HG03025 (cell line): ENCODE data around the gene PTPN22.

Experiments
- ATAC-seq: cut with Tn5 transposase; IDR thresholded peaks from one replicate; pipeline ENCODE4 v1.9.1; 2021; ENCODE audit warnings: mild to moderate bottlenecking, moderate library complexity; ENCODE audit not compliant: unreplicated experiment, low FRiP score

The PTPN22 gene

DNA sequence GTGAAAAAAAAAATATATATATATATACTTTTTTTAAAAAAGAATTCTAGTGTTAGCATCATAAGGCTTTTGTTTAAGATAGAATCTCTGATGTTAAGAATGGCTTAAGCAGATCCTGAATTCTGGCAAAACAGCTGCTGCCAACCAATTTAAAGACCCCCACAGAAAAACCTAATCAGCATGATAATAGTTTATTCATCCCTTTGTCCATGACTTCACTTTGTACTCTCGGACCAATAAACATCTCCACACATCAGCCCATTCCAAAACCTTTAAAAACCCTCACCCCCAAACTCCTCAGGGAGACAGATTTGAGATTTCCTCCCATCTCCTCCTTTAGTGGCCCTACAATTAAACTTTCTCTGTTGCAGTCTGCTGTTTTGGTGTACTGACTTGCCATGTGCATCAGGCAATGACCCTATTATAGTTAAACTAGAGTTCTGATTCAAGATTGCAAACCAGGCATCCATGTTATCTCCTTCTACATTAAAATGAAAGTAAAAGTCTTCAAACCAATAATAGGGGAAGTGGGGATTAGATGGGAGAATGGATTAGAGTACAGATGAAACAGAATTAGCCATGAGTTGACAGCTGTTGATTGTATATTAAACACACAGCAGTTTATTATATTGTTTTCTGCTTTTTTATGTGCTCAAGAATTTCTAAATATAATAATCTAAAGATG, 102.5 kb downstream of the PTPN22 start:
- ATAC-seq: no peak

DNA sequence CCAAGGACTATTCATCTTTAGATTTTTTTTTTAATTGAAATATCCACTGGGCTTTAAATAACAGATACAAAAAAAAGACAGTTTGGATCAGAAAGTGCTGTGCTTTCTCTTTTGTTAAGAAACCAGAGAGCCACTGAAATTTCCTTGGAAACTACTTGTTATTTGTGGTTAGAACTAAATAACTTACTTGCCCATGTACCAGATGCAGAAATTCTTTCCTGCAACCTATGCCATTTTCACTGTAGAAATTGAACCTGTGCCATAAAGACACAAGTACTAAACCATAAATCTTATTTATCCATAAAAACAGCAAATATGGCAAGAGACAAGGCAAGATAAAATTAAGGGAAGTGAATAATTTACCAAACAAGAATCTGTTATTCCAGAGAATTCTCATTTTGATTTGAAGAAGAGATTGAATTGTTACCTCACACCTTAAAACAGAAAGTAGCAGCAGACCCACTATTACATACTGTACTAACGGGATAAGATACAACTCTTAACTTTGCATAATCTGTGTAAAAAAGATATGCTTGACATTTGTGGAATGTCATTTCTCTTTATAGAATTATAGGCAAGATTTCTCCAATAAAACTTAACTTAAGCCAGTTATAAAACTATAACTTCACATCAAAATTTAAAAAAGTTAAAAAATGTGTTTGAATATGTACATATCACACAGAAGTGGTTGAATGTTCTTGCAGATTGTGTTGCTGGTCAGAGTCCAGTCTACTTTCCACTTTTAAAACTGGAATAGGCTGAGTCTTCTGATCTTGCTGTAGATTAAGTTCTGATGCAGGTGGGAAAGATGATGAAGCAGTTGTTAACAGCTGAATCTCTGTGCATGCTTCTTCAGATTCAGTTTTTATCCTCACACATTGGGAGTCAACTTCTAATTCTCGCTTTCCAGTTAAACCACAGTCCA, 105.9 kb downstream of the PTPN22 start:
- ATAC-seq: no peak
